HG02623 (cell line): Measurements from ENCODE around the gene FHL1.
"Not testable (repeated sequence)": the region's sequence is repeated elsewhere in the genome, so short reads cannot be mapped to it uniquely, and the experiment has no call there.

Source experiments
- ATAC-seq: cut with Tn5 transposase; IDR thresholded peaks from one replicate; pipeline ENCODE4 v1.9.1; 2021; ENCODE audit warnings: moderate library complexity; ENCODE audit not compliant: unreplicated experiment

The FHL1 gene

GRCh38 chrX:136146614-136147314, 569 bp upstream of the FHL1 start:
- ATAC-seq: no peak

- ATAC-seq: no peak
These were observed 643 bp downstream of the FHL1 start for GRCh38 chrX:136147976-136148375.

GRCh38 chrX:136148391-136148790, 1.1 kb downstream of the FHL1 start:
- no peak for ATAC-seq

- ATAC-seq: no peak
These were observed 7.7 kb downstream of the FHL1 start for GRCh38 chrX:136154998-136155397.

GRCh38 chrX:136156560-136157117, 9.3 kb downstream of the FHL1 start:
- ATAC-seq: no peak

GRCh38 chrX:136157187-136157586, 9.9 kb downstream of the FHL1 start:
- ATAC-seq: no peak

- no peak for ATAC-seq
These were observed 11.4 kb downstream of the FHL1 start for GRCh38 chrX:136158685-136159084.

GRCh38 chrX:136159611-136160025, 12.3 kb downstream of the FHL1 start:
- ATAC-seq: no peak

- peak; percentile 58 for ATAC-seq
These were observed 15.7 kb downstream of the FHL1 start for GRCh38 chrX:136162827-136163570.

- no peak for ATAC-seq
These were observed 16.4 kb downstream of the FHL1 start for GRCh38 chrX:136163689-136164088.

- ATAC-seq: no peak
These were observed 18.1 kb downstream of the FHL1 start for GRCh38 chrX:136165406-136165805.

GRCh38 chrX:136166221-136166855, 19.0 kb downstream of the FHL1 start:
- no peak for ATAC-seq

GRCh38 chrX:136167989-136168388, 20.7 kb downstream of the FHL1 start:
- ATAC-seq: not testable (repeated sequence)

GRCh38 chrX:136168929-136169735, 21.8 kb downstream of the FHL1 start:
- ATAC-seq: no peak

GRCh38 chrX:136170139-136170800, 22.9 kb downstream of the FHL1 start:
- ATAC-seq: no peak

GRCh38 chrX:136171420-136171819, 24.1 kb downstream of the FHL1 start:
- ATAC-seq: no peak

- ATAC-seq: no peak
These were observed 29.1 kb downstream of the FHL1 start for GRCh38 chrX:136176399-136176825.

GRCh38 chrX:136179133-136179532, 31.8 kb downstream of the FHL1 start:
- no peak for ATAC-seq

GRCh38 chrX:136182414-136182813, 35.1 kb downstream of the FHL1 start:
- ATAC-seq: no peak

- no peak for ATAC-seq
These were observed 35.8 kb downstream of the FHL1 start for GRCh38 chrX:136183172-136183571.
